Coronary artery (tissue), 2 donors: Measurements from ENCODE around the gene TMEM132D.

ENCODE experiments used
- DNase-seq: peaks from one replicate; pipeline ENCODE4 v3.0.0-alpha.2; 2017; ENCODE audit warnings: low spot score
- H3K27ac ChIP-seq, 2 donors: fragments of 200-600 bp; sonication (generic); one replicate each; pipeline ENCODE4 v1.5.1; 2016 to 2019
- H3K4me3 ChIP-seq: fragments of 200-600 bp; sonication (generic); 2 replicates; pipeline ENCODE4 v1.5.1; 2016; ENCODE audit warnings: mild to moderate bottlenecking, moderate library complexity
- CTCF ChIP-seq: fragments of 200-600 bp; sonication (generic); IDR thresholded peaks from one replicate; pipeline ENCODE4 v1.5.1; 2019; ENCODE audit warnings: antibody characterized with exemption

TMEM132D gene

GRCh38 chr12:129310346-129310745 is 593.5 kb downstream of the TMEM132D start:
- Histone ChIP-seq H3K27ac (no peak overlapping the region), H3K4me3 (no peak overlapping the region)
- TF ChIP-seq CTCF = no peak
- no peak for DNase-seq

GRCh38 chr12:129305851-129306250 is 598.0 kb downstream of the TMEM132D start:
- no peak for TF ChIP-seq CTCF
- Histone ChIP-seq H3K27ac (no peak overlapping the region), H3K4me3 (no peak overlapping the region)
- no peak for DNase-seq

GRCh38 chr12:129304529-129304928 is 599.3 kb downstream of the TMEM132D start:
- no peak for DNase-seq
- TF ChIP-seq CTCF = no peak
- H3K4me3 ChIP-seq = no peak overlapping the region
- no peak overlapping the region for H3K27ac ChIP-seq

GRCh38 chr12:129300011-129300410 is 603.8 kb downstream of the TMEM132D start:
- no peak overlapping the region for H3K4me3 ChIP-seq
- no peak for TF ChIP-seq CTCF
- H3K27ac ChIP-seq = no peak overlapping the region
- no peak for DNase-seq

- DNase-seq = no peak
- no peak for TF ChIP-seq CTCF
Observed at GRCh38 chr12:129298921-129299320, 604.9 kb downstream of the TMEM132D start.

GRCh38 chr12:129296671-129297070 is 607.2 kb downstream of the TMEM132D start:
- no peak overlapping the region for H3K27ac ChIP-seq
- no peak for TF ChIP-seq CTCF
- H3K4me3 ChIP-seq = no peak overlapping the region
- DNase-seq = no peak

More at GRCh38 chr12:129298921-129299320, 604.9 kb downstream of the TMEM132D start:
- Histone ChIP-seq H3K27ac (no peak overlapping the region), H3K4me3 (no peak overlapping the region)

- H3K27ac ChIP-seq = no peak overlapping the region
- DNase-seq = no peak
- H3K4me3 ChIP-seq = no peak overlapping the region
- TF ChIP-seq CTCF = no peak
Observed at GRCh38 chr12:129294868-129295267, 609.0 kb downstream of the TMEM132D start.
